KMS-11 (cell line): ENCODE results near the gene PIGR.

Experiments used
- H2AFZ ChIP-seq: fragments of 200-600 bp; sonication (generic); 2 replicates; pipeline ENCODE4 v1.6.1; 2016; ENCODE audit warnings: antibody characterized with exemption, mixed run types, low read depth
- H3K27ac ChIP-seq: fragments of 200-600 bp; sonication (generic); 2 replicates; pipeline ENCODE4 v1.6.1; 2016; ENCODE audit warnings: mild to moderate bottlenecking, mixed run types
- H3K27me3 ChIP-seq: fragments of 200-600 bp; sonication (generic); 2 replicates; pipeline ENCODE4 v1.6.1; 2017; ENCODE audit warnings: mild to moderate bottlenecking, low read depth, mixed run types, moderate library complexity; ENCODE audit not compliant: insufficient read depth
- H3K36me3 ChIP-seq: fragments of 200-600 bp; sonication (generic); 2 replicates; pipeline ENCODE4 v1.6.1; 2017; ENCODE audit warnings: mild to moderate bottlenecking, mixed run types; ENCODE audit not compliant: insufficient read depth
- H3K4me1 ChIP-seq: fragments of 200-600 bp; sonication (generic); 2 replicates; pipeline ENCODE4 v1.6.1; 2016; ENCODE audit warnings: mild to moderate bottlenecking, low read depth, mixed run types; ENCODE audit not compliant: poor library complexity, severe bottlenecking
- H3K4me2 ChIP-seq: fragments of 200-600 bp; sonication (generic); 2 replicates; pipeline ENCODE4 v1.7.0; 2016; ENCODE audit warnings: mild to moderate bottlenecking, mixed run types
- H3K4me3 ChIP-seq: fragments of 200-600 bp; sonication (generic); IDR thresholded peaks from 2 replicates; pipeline ENCODE4 v1.6.1; 2017; ENCODE audit warnings: low read depth, low read length, mixed read lengths; ENCODE audit not compliant: insufficient read depth
- H3K79me2 ChIP-seq: fragments of 200-600 bp; sonication (generic); 2 replicates; pipeline ENCODE4 v1.6.1; 2016; ENCODE audit warnings: low read depth, mixed run types; ENCODE audit not compliant: insufficient read depth
- H3K9ac ChIP-seq: fragments of 200-600 bp; sonication (generic); 2 replicates; pipeline ENCODE4 v1.6.1; 2016; ENCODE audit warnings: mild to moderate bottlenecking, mixed run types
- H4K20me1 ChIP-seq: fragments of 200-600 bp; sonication (generic); 2 replicates; pipeline ENCODE4 v1.6.1; 2016; ENCODE audit warnings: mild to moderate bottlenecking, mixed run types; ENCODE audit not compliant: insufficient read depth
- CTCF ChIP-seq: fragments of 200-600 bp; sonication (generic); conservative IDR thresholded peaks from 2 replicates; pipeline ENCODE4 v1.6.1; 2017; ENCODE audit warnings: low read depth, mild to moderate bottlenecking, antibody characterized with exemption, low read length, moderate library complexity, mixed read lengths

The PIGR gene

GRCh38 chr1:206947255-206947654 lies 989 bp upstream of the PIGR start:
- Histone ChIP-seq H3K4me1 (no peaks in the 10 kb centered on the region), H3K36me3 (no peaks in the 10 kb centered on the region), H3K9ac (no peak overlapping the region), H2AFZ (no peak overlapping the region), H3K4me3 (no peak overlapping the region), H3K27me3 (no peaks in the 10 kb centered on the region), H3K27ac (no peak overlapping the region), H3K79me2 (no peaks in the 10 kb centered on the region), H3K4me2 (no peak overlapping the region), H4K20me1 (no peaks in the 10 kb centered on the region)
- no peak for TF ChIP-seq CTCF

DNA sequence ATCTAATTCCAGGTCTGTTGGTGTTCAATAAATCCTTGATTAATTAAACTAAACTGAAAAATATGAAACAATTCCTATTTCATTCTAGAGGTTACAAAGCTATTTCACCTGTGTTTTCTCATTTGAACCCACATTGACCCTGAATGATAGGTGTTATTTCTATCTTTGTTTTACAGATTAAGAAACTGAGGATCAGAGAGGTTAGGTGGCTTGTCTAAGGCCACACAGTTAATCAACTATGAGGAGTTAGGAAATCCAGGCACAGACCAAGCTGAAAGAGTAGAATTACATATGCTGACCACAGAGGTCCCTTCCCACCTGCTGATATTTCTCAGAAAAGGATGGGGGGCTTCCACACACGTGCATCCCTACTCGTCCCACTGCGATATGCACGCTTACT lies 487 bp downstream of the PIGR start:
- H4K20me1 ChIP-seq = no peaks in the 10 kb centered on the region
- H2AFZ ChIP-seq = no peak overlapping the region
- H3K79me2 ChIP-seq = no peaks in the 10 kb centered on the region
- no peaks in the 10 kb centered on the region for H3K4me1 ChIP-seq
- H3K36me3 ChIP-seq = no peaks in the 10 kb centered on the region
- no peak overlapping the region for H3K4me2 ChIP-seq
- TF ChIP-seq CTCF = no peak
- no peaks in the 10 kb centered on the region for H3K27me3 ChIP-seq
- no peak overlapping the region for H3K4me3 ChIP-seq
- H3K27ac ChIP-seq = no peak overlapping the region
- no peak overlapping the region for H3K9ac ChIP-seq

GRCh38 chr1:206944703-206945102 lies 1.6 kb downstream of the PIGR start:
- TF ChIP-seq CTCF = no peak
- no peaks in the 10 kb centered on the region for H3K4me1 ChIP-seq
- no peaks in the 10 kb centered on the region for H4K20me1 ChIP-seq
- H3K4me2 ChIP-seq = no peak overlapping the region
- H3K27me3 ChIP-seq = no peaks in the 10 kb centered on the region
- no peak overlapping the region for H2AFZ ChIP-seq
- H3K4me3 ChIP-seq = no peak overlapping the region
- no peak overlapping the region for H3K27ac ChIP-seq
- no peak overlapping the region for H3K9ac ChIP-seq
- no peaks in the 10 kb centered on the region for H3K79me2 ChIP-seq
- H3K36me3 ChIP-seq = no peaks in the 10 kb centered on the region

DNA sequence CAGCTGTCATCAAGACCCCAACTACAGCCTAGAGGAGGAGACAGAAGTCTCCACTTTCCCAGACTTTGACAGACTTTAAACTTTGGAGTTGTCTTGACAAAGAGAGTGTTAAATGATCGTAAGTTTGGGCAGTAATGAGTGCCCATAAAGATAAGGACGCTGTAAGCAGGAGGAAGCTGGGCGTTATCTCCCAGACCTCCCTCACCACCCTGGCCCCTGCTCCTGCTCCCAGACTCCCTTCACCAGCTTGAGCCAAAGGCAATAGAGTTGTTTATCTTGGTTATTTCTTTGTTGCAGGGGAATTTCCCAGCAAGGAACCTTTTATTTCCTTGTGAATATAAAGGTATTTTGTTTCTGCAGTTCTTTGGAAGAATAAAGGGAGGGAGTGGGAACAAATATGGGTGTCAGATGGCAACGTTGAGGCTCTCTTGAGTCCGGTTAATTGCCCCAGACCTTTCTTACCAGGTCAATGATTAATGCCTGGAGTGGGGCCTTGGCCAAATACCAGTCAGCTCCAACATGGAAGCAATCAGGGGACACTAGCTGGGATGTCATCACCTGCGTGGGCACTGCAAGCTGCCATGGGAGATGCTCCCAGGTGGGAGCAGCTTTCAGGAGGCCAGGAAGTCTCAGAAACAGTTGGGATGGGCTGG lies 4.4 kb downstream of the PIGR start:
- H3K79me2 ChIP-seq = no peaks in the 10 kb centered on the region
- TF ChIP-seq CTCF = no peak
- no peak overlapping the region for H3K4me3 ChIP-seq
- no peaks in the 10 kb centered on the region for H3K4me1 ChIP-seq
- H3K36me3 ChIP-seq = no peaks in the 10 kb centered on the region
- H3K27me3 ChIP-seq = no peaks in the 10 kb centered on the region
- H3K4me2 ChIP-seq = no peak overlapping the region
- H2AFZ ChIP-seq = no peak overlapping the region
- no peak overlapping the region for H3K27ac ChIP-seq
- no peak overlapping the region for H3K9ac ChIP-seq
- H4K20me1 ChIP-seq = no peaks in the 10 kb centered on the region

DNA sequence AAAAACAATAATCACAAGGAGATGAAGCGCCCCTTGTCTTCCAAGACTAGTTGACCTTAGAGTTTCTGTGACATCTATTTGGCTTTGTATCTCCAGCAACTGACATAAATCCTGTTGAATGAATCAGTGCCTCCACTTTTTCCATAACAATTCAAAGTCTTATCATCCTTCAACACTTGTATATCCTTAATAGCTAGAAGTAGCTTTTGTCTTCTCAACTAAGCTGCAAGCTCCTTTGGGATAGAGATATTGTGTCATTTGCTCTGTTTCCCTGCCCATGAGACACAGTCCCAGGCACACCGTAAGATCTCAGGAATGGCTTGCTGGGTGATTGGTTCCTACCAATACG lies 5.7 kb downstream of the PIGR start:
- H4K20me1 ChIP-seq = no peaks in the 10 kb centered on the region
- no peak overlapping the region for H3K4me2 ChIP-seq
- H3K79me2 ChIP-seq = no peaks in the 10 kb centered on the region
- no peak for TF ChIP-seq CTCF
- no peaks in the 10 kb centered on the region for H3K36me3 ChIP-seq
- H2AFZ ChIP-seq = no peak overlapping the region
- H3K4me3 ChIP-seq = no peak overlapping the region
- no peak overlapping the region for H3K27ac ChIP-seq
- H3K9ac ChIP-seq = no peak overlapping the region
- no peaks in the 10 kb centered on the region for H3K4me1 ChIP-seq
- no peaks in the 10 kb centered on the region for H3K27me3 ChIP-seq
